ENCODE measurements around the gene C2orf80. TPM values are rescaled to one million over a fixed set of nuclear protein-coding genes. Genes with fewer than 3 reads are reported as not detected.

C2orf80 gene
- total and polyA plus RNA-seq, 2 donors (not counting 3 experiments of a cell fraction or from before 2014, with no cell fraction given), result not detected

DNA sequence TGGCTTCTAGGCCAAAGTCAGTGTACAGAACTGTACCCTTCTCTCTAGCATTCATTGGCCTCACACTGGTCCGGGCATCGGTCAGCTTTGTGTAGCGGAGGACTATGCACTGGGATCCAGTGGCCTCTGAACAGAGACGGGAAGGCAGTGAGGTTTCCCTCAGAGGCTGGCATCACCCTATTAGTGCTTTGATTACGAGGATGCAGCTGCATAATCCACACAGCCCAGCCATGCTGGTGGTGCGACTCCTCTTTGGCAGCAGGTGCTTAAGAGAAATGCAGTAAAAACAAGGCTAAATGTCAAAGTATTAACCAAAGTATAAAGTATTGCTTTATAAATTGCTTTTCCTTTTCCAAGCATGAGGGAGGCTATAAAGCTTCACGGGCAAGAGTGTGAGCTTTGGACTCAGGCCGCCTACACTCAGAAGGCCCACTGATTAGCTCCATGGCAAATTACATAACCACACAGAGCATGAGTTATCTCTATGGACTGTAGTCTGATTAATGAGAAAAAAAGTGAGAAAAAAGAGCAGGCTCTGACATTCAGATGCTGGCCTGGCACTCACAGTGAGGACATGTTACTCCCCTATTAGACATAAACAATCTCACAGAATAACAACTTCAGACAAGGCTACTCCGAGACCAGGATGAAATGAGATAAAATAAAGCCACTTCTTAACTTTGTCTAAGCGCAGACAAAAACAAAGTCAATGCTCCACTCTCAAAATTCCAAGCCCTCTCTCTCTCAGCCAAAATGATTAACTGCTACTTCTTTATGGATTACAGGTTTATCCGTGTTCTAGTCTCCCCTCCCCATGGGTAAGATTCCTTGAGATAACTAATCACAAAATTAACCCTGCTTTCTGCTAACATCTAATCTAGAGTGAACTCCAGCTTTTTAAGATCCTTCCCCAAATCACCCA lies 53.8 kb downstream of the C2orf80 start:
- no peaks in the 10 kb centered on the region for H4K20me1 ChIP-seq (replicated peaks; ENCODE audit: control insufficient read depth, extremely low read depth, insufficient read depth, low read length)
- no TSS peak for BruUV-seq (replicated peaks)
- H3K4me2 ChIP-seq (ENCODE audit: insufficient read depth, low read length), result no peak overlapping the region
- no peaks in the 10 kb centered on the region for H3K9me1 ChIP-seq (replicated peaks; ENCODE audit: control insufficient read depth, extremely low read depth, insufficient read depth, low read length)
- no peaks in the 10 kb centered on the region for H3K27me3 ChIP-seq (ENCODE audit: control insufficient read depth in 2 of 2, insufficient read depth in 2 of 2, low read length in 2 of 2)
- H3K36me3 ChIP-seq (ENCODE audit: control insufficient read depth in 2 of 2, extremely low read depth in 1 of 2, insufficient read depth in 2 of 2, low read length in 2 of 2), result no peaks in the 10 kb centered on the region
- H2AFZ ChIP-seq (ENCODE audit: low read depth, low read length), result no peak overlapping the region
- TF ChIP-seq, protein P1, sequence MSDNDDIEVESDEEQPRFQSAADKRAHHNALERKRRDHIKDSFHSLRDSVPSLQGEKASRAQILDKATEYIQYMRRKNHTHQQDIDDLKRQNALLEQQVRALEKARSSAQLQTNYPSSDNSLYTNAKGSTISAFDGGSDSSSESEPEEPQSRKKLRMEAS (IDR thresholded peaks at IDR 0.05; ENCODE audit: insufficient read depth, insufficient read length), result no peak
- no peak for TF ChIP-seq JUN (IDR thresholded peaks at IDR 0.05; ENCODE audit: borderline replicate concordance, insufficient read depth, insufficient read length, low read depth)
- no peak for TF ChIP-seq FOS (IDR thresholded peaks at IDR 0.05; ENCODE audit: borderline replicate concordance, insufficient read depth, low read length)
- no peak for TF ChIP-seq EZH2 (IDR thresholded peaks at IDR 0.05; ENCODE audit: borderline replicate concordance, low read depth, low read length, severe bottlenecking)
- no peak for TF ChIP-seq GATA2 (IDR thresholded peaks at IDR 0.05; ENCODE audit: insufficient read depth, insufficient read length, low read depth, low read length)
- no peak for TF ChIP-seq MYC (IDR thresholded peaks at IDR 0.05; ENCODE audit: low read depth, low read length)
- no peak overlapping the region for H3K4me3 ChIP-seq (replicated peaks in 1 of 3; ENCODE audit: insufficient read depth in 1 of 3, low read depth in 1 of 3, low read length in 3 of 3)
- intact Hi-C loops (cut with micrococcal nuclease), result no loop called here
- CTCF ChIA-PET, result no interaction called here
- H3K4me1 ChIP-seq (ENCODE audit: control insufficient read depth, extremely low read depth, insufficient read depth, low read length), result no peaks in the 10 kb centered on the region
- no peak for FAIRE-seq
- dilution Hi-C loops (cut with MboI; ENCODE audit: extremely low pct_ligation_motif_present, low sequenced_read_pairs), result no loop called here
- DNase-seq (ENCODE audit: low read depth, low spot score), result no peak
- no peaks in the 10 kb centered on the region for H3K9me3 ChIP-seq (replicated peaks; ENCODE audit: control insufficient read depth, insufficient read depth, low read length)
- H3K79me2 ChIP-seq (ENCODE audit: control insufficient read depth, insufficient read depth, low read length), result no peaks in the 10 kb centered on the region
- H3K27ac ChIP-seq (ENCODE audit: insufficient read depth, low read depth, low read length), result no peak overlapping the region
- H3K9ac ChIP-seq (replicated peaks; ENCODE audit: extremely low read depth, insufficient read depth, low read length), result no peak overlapping the region
- POLR2A ChIA-PET, result no interaction called here
